ENCODE measurements around the gene PLA2G4E. TPM values are rescaled to one million over a fixed set of nuclear protein-coding genes. Genes with fewer than 3 reads are reported as not detected.

Gene PLA2G4E
- total RNA-seq, 4 donors from 2014 or later, result 0.12 TPM; not detected in 3

DNA sequence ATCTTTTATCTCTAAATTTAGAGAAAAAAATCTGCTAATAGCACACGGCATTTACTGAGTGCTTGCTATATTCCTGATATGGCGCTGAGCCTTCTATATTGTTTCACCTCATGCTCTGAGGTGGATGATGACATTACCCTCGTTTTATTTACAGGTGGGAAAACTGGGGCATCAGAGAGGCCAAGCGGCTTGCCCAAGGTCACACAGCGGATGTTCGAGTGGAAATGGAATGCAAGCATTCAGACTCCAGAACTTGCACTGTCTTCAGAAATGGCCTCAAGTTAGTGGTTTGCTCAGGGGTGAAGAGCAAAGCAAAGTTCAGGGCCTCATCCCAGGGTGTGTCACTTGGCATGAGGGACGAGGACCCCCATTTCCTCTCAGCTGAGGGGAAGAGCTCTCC lies 65.7 kb downstream of the PLA2G4E start:
- TF ChIP-seq, protein P1, sequence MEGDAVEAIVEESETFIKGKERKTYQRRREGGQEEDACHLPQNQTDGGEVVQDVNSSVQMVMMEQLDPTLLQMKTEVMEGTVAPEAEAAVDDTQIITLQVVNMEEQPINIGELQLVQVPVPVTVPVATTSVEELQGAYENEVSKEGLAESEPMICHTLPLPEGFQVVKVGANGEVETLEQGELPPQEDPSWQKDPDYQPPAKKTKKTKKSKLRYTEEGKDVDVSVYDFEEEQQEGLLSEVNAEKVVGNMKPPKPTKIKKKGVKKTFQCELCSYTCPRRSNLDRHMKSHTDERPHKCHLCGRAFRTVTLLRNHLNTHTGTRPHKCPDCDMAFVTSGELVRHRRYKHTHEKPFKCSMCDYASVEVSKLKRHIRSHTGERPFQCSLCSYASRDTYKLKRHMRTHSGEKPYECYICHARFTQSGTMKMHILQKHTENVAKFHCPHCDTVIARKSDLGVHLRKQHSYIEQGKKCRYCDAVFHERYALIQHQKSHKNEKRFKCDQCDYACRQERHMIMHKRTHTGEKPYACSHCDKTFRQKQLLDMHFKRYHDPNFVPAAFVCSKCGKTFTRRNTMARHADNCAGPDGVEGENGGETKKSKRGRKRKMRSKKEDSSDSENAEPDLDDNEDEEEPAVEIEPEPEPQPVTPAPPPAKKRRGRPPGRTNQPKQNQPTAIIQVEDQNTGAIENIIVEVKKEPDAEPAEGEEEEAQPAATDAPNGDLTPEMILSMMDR (IDR thresholded peaks at IDR 0.05), result no peak
- DNase-seq (ENCODE audit: low spot score) (no peak), ATAC-seq (ENCODE audit: low FRiP score) (no peak)

DNA sequence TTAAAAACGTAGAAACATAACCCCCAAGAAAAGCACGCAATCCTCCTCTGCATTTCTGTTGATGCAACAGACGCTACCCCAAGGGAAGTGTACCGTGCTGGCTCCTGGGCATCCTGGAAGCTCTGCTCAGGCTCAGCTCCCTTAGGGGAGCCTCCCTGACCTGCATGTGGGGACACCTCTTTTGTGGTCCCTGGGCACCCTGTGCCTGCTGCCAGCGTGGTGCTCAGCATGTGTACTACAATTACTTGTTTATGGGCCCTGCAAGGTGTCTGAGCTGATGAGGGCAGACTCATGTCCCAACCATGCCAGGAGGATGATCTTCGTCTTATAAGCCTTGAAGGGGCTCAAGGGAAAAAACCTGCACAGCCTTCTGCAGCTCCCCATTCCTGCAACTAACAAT lies 66.8 kb downstream of the PLA2G4E start:
- no peak for DNase-seq (ENCODE audit: low spot score)
- no peak for ATAC-seq (ENCODE audit: low FRiP score)
- TF ChIP-seq, protein P1 (IDR thresholded peaks at IDR 0.05), result no peak

DNA sequence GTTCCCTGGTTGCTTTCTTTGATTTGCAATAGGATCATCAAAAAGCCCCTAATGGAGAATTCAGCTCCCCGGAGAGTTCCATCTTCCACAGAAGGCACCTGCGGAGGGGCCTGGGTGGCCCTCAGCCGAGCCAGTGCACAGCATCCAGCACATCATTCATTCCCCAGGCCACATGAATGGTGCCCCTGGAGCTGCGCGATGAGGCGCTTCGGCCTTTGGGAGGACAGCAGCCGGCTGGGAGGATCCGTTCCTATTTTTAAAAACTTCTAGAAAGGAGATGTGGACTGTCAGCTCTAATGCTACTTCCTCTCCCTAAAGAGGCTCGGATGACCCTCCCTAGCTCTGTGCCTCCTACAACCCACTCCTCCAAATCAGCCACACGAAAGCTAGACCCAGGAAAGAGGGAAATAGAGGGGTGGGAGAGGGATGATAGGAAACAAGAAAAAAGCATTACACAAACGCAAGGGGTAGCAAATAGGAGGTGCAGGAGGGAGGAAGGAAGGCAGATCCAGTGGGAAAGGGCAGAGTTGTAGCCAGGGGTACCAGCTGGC lies 68.8 kb downstream of the PLA2G4E start:
- ATAC-seq (ENCODE audit: low FRiP score) (no peak), DNase-seq (ENCODE audit: low spot score) (no peak)
- TF ChIP-seq, protein P1 (IDR thresholded peaks at IDR 0.05), result no peak

DNA sequence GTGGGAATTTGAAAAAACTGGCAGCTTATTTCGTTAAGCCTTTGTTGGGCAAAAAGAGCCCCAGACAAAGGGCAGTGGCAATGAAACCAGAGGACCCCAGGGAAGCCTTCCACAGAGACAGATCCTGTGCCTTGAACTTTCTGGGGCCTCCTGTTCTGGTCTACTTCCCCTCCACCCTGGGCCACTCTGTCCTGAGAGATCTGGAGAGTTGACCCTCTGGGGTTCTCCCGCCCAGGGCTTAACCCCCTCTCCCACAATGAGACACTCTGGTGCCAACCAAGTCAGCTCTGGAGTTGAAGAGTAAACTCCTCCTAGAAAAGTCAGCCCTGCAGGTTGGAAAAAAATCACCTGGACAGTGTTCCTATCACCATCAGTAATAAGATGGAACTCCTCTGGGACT lies 69.3 kb downstream of the PLA2G4E start:
- DNase-seq (ENCODE audit: low spot score) (no peak), ATAC-seq (ENCODE audit: low FRiP score) (no peak)
- TF ChIP-seq, protein P1 (IDR thresholded peaks at IDR 0.05), result no peak

DNA sequence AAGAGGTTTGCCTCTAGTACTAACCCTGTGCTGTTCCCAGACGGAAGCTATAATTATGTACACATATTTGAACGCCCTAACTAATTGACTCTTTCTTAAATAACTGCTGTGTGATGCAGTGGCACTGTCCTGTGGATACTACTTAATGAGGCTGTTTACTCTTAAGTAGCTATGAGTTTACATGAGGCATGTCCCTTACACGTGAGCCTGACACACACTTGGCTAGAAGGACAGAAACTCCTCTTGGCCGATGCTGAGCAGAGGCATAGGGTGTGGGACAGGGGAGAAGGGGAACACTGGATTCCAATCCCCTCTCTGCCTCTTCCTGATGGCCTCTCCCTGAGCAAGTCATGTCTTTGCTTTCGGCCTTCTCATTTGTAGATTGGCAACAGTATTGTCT lies 70.4 kb downstream of the PLA2G4E start:
- ATAC-seq (ENCODE audit: low FRiP score), result peak; percentile 30

DNA sequence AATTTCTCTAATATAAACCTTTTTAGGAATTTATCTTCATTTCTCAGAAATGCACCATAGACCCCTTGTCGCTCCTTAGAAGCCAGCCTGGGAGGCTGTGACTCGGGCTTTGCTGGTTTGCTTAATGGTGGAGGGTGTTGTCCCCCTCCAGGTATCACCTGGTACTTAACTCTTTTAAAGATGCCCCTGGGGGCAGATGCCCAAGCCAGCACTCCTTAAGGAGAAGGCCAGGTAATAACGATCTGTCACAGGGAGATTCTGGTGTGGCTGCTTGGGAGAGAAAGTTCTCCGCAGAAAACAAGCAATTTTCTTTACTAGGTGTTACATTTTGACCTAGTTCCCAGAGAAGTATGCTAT lies 70.7 kb downstream of the PLA2G4E start:
- DNase-seq (ENCODE audit: low spot score), result no peak
- TF ChIP-seq, protein P1 (IDR thresholded peaks at IDR 0.05), result no peak
- no peak for ATAC-seq (ENCODE audit: low FRiP score)

More for the DNA sequence above, 70.4 kb downstream of the PLA2G4E start:
- TF ChIP-seq, protein P1 (IDR thresholded peaks at IDR 0.05), result no peak
- no peak for DNase-seq (ENCODE audit: low spot score)

DNA sequence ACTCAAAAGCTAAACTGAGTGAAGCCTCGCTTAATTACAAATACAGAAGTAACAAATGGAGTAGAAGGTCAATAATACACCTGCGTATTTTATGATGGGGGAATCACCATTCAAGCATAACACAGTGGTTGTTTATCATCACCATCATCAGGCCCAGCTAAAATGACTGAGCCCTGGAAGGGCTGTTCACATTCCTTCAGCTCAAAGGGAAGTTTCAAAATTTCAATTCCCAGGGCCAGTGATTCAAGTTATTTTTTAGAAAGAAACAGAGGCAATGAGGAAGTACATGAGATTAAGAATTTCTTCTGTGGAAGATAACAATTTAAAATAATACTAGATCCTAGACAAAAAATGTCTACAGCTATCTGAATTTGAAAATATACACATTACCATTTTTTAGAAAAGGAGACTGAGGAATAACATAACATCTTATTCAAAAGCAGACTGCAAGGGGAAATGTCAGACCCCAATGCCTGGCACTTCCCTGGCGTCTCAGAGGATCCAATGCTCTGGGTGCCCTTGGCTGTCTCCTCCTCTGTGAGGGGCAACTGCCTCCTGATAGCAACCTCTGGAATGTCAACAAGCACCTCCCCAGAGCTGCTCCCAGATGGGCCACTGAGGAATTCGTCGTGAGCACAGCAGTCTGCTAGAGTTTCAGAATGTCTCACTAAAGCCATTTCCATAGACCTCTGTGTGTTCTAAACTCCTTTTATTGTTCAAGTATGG lies 71.3 kb downstream of the PLA2G4E start:
- TF ChIP-seq, protein P1 (IDR thresholded peaks at IDR 0.05), result no peak
- ATAC-seq (ENCODE audit: low FRiP score), result no peak
- no peak for DNase-seq (ENCODE audit: low spot score)

Data from omental fat pad (tissue), 4 donors.